ENCODE data around the gene CTSA. TPM values are rescaled to one million over a fixed set of nuclear protein-coding genes. Genes with fewer than 3 reads are reported as not detected.

CTSA gene
- total RNA-seq, 1 experiment from 2014 or later: 282 TPM

- CTCF ChIA-PET: interaction anchor here (0.5 to 1.6 kb wide), 6 partner anchors 12 to 847 kb away, joined by 3 to 6 read pairs (median 4); partner anchors contain the start of genes CTSA and NEURL2
- no TSS peak for BruUV-seq (replicated peaks)
These were observed 30.4 kb downstream of the CTSA start for GRCh38 chr20:45921337-45922189.

GRCh38 chr20:45924391-45925261, 33.5 kb downstream of the CTSA start:
- Mint-ChIP-seq H3K36me3 (ENCODE audit: insufficient read depth, unreplicated experiment) (no peaks in the 10 kb centered on the region), H3K27ac (ENCODE audit: unreplicated experiment) (no peak overlapping the region), H3K4me3 (ENCODE audit: unreplicated experiment) (no peak overlapping the region), H3K4me1 (ENCODE audit: low read depth, unreplicated experiment) (peaks cover 15% of the 10 kb centered on the region), H3K9me3 (ENCODE audit: unreplicated experiment) (no peaks in the 10 kb centered on the region), H3K27me3 (ENCODE audit: insufficient read depth, unreplicated experiment) (no peaks in the 10 kb centered on the region)
- no peak overlapping the region for H3K4me3 ChIP-seq (ENCODE audit: low read depth, low read length)
- DNase-seq: no peak
- no peaks in the 10 kb centered on the region for H3K36me3 ChIP-seq (ENCODE audit: control insufficient read depth, insufficient read depth, low read length)
- ChIA-PET POLR2A (interaction anchor here (0.6 to 2.2 kb wide), 2 partner anchors 10 to 66 kb away, joined by 7 to 10 read pairs; partner anchors contain the start of gene PCIF1), CTCF (interaction anchor here (0.6 to 0.8 kb wide), 2 partner anchors 9 to 371 kb away, joined by 3 read pairs; no protein-coding TSS in a partner anchor)
- BruUV-seq (replicated peaks): no TSS peak
- peaks cover 34% of the 10 kb centered on the region for H3K4me1 ChIP-seq
- H3K9me3 ChIP-seq: no peaks in the 10 kb centered on the region
- no peaks in the 10 kb centered on the region for H3K27me3 ChIP-seq (replicated peaks; ENCODE audit: control insufficient read depth, insufficient read depth, low read length)
- intact Hi-C loops (cut with micrococcal nuclease; ENCODE audit: unreplicated experiment): no loop called here
- no peak for TF ChIP-seq CTCF (IDR thresholded peaks at IDR 0.05; ENCODE audit: insufficient read depth in 1 of 2, low read depth in 1 of 2, low read length in 1 of 2, severe bottlenecking in 1 of 2, unreplicated experiment in 1 of 2)

More at GRCh38 chr20:45921337-45922189, 30.4 kb downstream of the CTSA start:
- no peak for TF ChIP-seq CTCF (IDR thresholded peaks at IDR 0.05; ENCODE audit: insufficient read depth in 1 of 2, low read depth in 1 of 2, low read length in 1 of 2, severe bottlenecking in 1 of 2, unreplicated experiment in 1 of 2)
- POLR2A ChIA-PET: interaction anchor here (1.6 to 2.4 kb wide), 2 partner anchors 10 to 13 kb away, joined by 4 to 17 read pairs; partner anchors contain the start of genes PCIF1 and PLTP
- H3K4me1 ChIP-seq: peaks cover 24% of the 10 kb centered on the region
- H3K4me1 Mint-ChIP-seq (ENCODE audit: low read depth, unreplicated experiment): peaks cover 7% of the 10 kb centered on the region
- intact Hi-C loops (cut with micrococcal nuclease; ENCODE audit: unreplicated experiment): no loop called here
- DNase-seq: no peak
- no peak overlapping the region for H3K4me3 Mint-ChIP-seq (ENCODE audit: unreplicated experiment)
- H3K9me3 Mint-ChIP-seq (ENCODE audit: unreplicated experiment): no peaks in the 10 kb centered on the region
- no peaks in the 10 kb centered on the region for H3K36me3 Mint-ChIP-seq (ENCODE audit: insufficient read depth, unreplicated experiment)
- no peaks in the 10 kb centered on the region for H3K9me3 ChIP-seq
- no peaks in the 10 kb centered on the region for H3K27me3 ChIP-seq (replicated peaks; ENCODE audit: control insufficient read depth, insufficient read depth, low read length)
- no peaks in the 10 kb centered on the region for H3K27me3 Mint-ChIP-seq (ENCODE audit: insufficient read depth, unreplicated experiment)
- no peak overlapping the region for H3K4me3 ChIP-seq (ENCODE audit: low read depth, low read length)
- no peaks in the 10 kb centered on the region for H3K36me3 ChIP-seq (ENCODE audit: control insufficient read depth, insufficient read depth, low read length)
- no peak overlapping the region for H3K27ac Mint-ChIP-seq (ENCODE audit: unreplicated experiment)

Data from Caco-2 (cell line).